ENCODE measurements around the gene TFF2.

The TFF2 gene

DNA sequence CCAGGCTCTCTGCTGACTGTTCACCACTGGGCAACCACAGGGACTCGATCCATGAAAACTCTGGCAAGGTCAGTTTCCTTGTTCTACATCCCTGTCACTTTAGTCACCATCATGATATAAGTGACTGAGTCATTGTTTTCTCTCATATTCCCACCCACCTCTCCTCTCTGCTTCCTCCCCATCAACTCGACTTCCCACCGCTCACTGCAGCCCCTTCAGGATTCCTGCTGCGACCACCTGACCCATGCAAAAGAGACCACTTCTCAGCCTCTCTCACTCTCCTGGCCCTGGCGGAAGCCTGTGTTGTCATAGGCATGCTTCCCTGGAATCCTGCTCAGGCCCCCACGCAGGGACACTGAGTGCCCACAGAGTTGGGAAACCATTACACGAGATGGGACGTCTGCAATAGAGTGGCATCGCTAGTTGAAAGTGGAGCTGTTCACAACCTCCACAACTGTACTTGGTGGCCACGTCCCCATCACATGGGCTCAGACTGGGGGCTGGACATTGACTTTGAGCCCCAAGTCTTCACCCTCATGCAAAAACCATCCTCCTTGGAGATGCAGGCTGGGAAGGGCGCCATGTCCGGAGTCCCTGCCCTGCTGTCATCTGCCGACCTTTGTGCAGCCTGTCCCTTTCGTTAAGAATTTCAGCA is 1.8 kb upstream of the TFF2 start:
- H3K4me3 ChIP-seq (ENCODE audit: low read depth, low read length): no peak overlapping the region
- no peak for TF ChIP-seq CTCF (IDR thresholded peaks at IDR 0.05; ENCODE audit: borderline replicate concordance, insufficient read depth, low read depth, low read length)

- no peak overlapping the region for H3K4me3 ChIP-seq (ENCODE audit: low read depth, low read length)
- no peak for TF ChIP-seq CTCF (IDR thresholded peaks at IDR 0.05; ENCODE audit: borderline replicate concordance, insufficient read depth, low read depth, low read length)
Measured at GRCh38 chr21:42351626-42352440, 1.0 kb upstream of the TFF2 start.

- no peak for TF ChIP-seq CTCF (IDR thresholded peaks at IDR 0.05; ENCODE audit: borderline replicate concordance, insufficient read depth, low read depth, low read length)
- H3K4me3 ChIP-seq (ENCODE audit: low read depth, low read length): no peak overlapping the region
Measured at GRCh38 chr21:42350318-42350910, 380 bp downstream of the TFF2 start.

- no peak for TF ChIP-seq CTCF (IDR thresholded peaks at IDR 0.05; ENCODE audit: borderline replicate concordance, insufficient read depth, low read depth, low read length)
- H3K4me3 ChIP-seq (ENCODE audit: low read depth, low read length): no peak overlapping the region
Measured at GRCh38 chr21:42349420-42350317, 1.1 kb downstream of the TFF2 start.

DNA sequence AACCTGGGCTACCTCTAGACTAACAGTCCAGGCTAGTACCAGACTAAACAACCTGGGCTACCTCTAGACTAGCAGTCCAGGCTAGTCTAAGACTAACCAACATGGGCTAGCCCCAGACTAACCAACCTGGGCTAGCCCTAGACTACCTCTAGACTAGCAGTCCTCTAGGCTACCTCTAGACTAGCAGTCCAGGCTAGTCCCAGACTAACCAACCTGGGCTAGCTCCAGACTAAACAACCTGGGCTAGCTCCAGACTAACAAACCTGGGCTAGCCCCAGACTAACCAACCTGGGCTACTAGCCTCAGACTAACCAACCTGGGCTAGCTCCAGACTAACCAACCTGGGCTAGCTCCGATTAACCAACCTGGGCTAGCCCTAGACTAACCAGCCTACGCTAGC is 2.0 kb downstream of the TFF2 start:
- TF ChIP-seq CTCF (IDR thresholded peaks at IDR 0.05; ENCODE audit: borderline replicate concordance, insufficient read depth, low read depth, low read length): no peak

GRCh38 chr21:42347601-42348327 is 3.0 kb downstream of the TFF2 start:
- no peak for TF ChIP-seq CTCF (IDR thresholded peaks at IDR 0.05; ENCODE audit: borderline replicate concordance, insufficient read depth, low read depth, low read length)
- no peak overlapping the region for H3K4me3 ChIP-seq (ENCODE audit: low read depth, low read length)

More for the DNA sequence above, 2.0 kb downstream of the TFF2 start:
- H3K4me3 ChIP-seq (ENCODE audit: low read depth, low read length): no peak overlapping the region

All from GM12875 (cell line).